ENCODE measurements around the gene MGMT. TPM values are rescaled to one million over a fixed set of nuclear protein-coding genes. Genes with fewer than 3 reads are reported as not detected.

The MGMT gene
- total RNA-seq, 4 donors from 2014 or later, result 25.6 to 32.2 (median 29.5) TPM

- no peak overlapping the region for H3K4me3 ChIP-seq
- no peak for TF ChIP-seq CTCF (IDR thresholded peaks at IDR 0.05)
- TF ChIP-seq EP300 (IDR thresholded peaks at IDR 0.05), result no peak
- TF ChIP-seq POLR2AphosphoS5 (IDR thresholded peaks at IDR 0.05), result no peak
- TF ChIP-seq POLR2A (IDR thresholded peaks at IDR 0.05), result no peak
- H3K36me3 ChIP-seq, result peaks cover 4% of the 10 kb centered on the region
- DNase-seq (ENCODE audit: low spot score in 2 of 2), result no peak
- H3K9me3 ChIP-seq, result peaks cover 3% of the 10 kb centered on the region
- 75% methylated on average over 16 of the region's 18 CpGs for WGBS
- H3K27ac ChIP-seq, result no peak overlapping the region
- H3K27me3 ChIP-seq, result no peaks in the 10 kb centered on the region
- no peaks in the 10 kb centered on the region for H3K4me1 ChIP-seq
These were observed 34.8 kb downstream of the MGMT start for GRCh38 chr10:129501652-129502436.

- DNase-seq (ENCODE audit: low spot score in 2 of 2), result no peak
- WGBS, result 81% methylated on average over 5 of the region's 5 CpGs
- H3K4me3 ChIP-seq, result no peak overlapping the region
These were observed 35.4 kb downstream of the MGMT start for GRCh38 chr10:129502448-129502847.

GRCh38 chr10:129505500-129506075 lies 38.5 kb downstream of the MGMT start:
- Histone ChIP-seq H3K4me1 (no peaks in the 10 kb centered on the region), H3K9me3 (no peaks in the 10 kb centered on the region), H3K27me3 (no peaks in the 10 kb centered on the region), H3K36me3 (no peaks in the 10 kb centered on the region), H3K4me3 (no peak overlapping the region), H3K27ac (no peak overlapping the region)
- 70% methylated on average over 4 of the region's 4 CpGs for WGBS
- TF ChIP-seq POLR2A (IDR thresholded peaks at IDR 0.05) (no peak), POLR2AphosphoS5 (IDR thresholded peaks at IDR 0.05) (no peak), CTCF (IDR thresholded peaks at IDR 0.05) (no peak), EP300 (IDR thresholded peaks at IDR 0.05) (no peak)
- DNase-seq (ENCODE audit: low spot score in 2 of 2), result no peak

More at GRCh38 chr10:129502448-129502847, 35.4 kb downstream of the MGMT start:
- H3K36me3 ChIP-seq, result no peaks in the 10 kb centered on the region
- H3K27ac ChIP-seq, result no peak overlapping the region
- peaks cover 3% of the 10 kb centered on the region for H3K9me3 ChIP-seq
- no peaks in the 10 kb centered on the region for H3K27me3 ChIP-seq
- H3K4me1 ChIP-seq, result no peaks in the 10 kb centered on the region
- TF ChIP-seq POLR2AphosphoS5 (IDR thresholded peaks at IDR 0.05), result no peak
- no peak for TF ChIP-seq CTCF (IDR thresholded peaks at IDR 0.05)
- no peak for TF ChIP-seq EP300 (IDR thresholded peaks at IDR 0.05)
- no peak for TF ChIP-seq POLR2A (IDR thresholded peaks at IDR 0.05)

GRCh38 chr10:129506101-129506797 lies 39.2 kb downstream of the MGMT start:
- Histone ChIP-seq H3K4me3 (no peak overlapping the region), H3K36me3 (no peaks in the 10 kb centered on the region), H3K27me3 (no peaks in the 10 kb centered on the region), H3K27ac (no peak overlapping the region), H3K4me1 (no peaks in the 10 kb centered on the region), H3K9me3 (no peaks in the 10 kb centered on the region)
- 86% methylated on average over 14 of the region's 14 CpGs for WGBS
- DNase-seq (ENCODE audit: low spot score in 2 of 2), result no peak
- TF ChIP-seq POLR2A (IDR thresholded peaks at IDR 0.05) (no peak), CTCF (IDR thresholded peaks at IDR 0.05) (no peak), EP300 (IDR thresholded peaks at IDR 0.05) (no peak), POLR2AphosphoS5 (IDR thresholded peaks at IDR 0.05) (no peak)
